HG03378 (cell line): Measurements from ENCODE around the gene PSMA5.
"Not testable (repeated sequence)": the region's sequence is repeated elsewhere in the genome, so short reads cannot be mapped to it uniquely, and the experiment has no call there.

Experiments
- ATAC-seq: cut with Tn5 transposase; IDR thresholded peaks from one replicate; pipeline ENCODE4 v1.9.1; 2021; ENCODE audit warnings: mild to moderate bottlenecking, moderate library complexity; ENCODE audit not compliant: unreplicated experiment

Gene PSMA5

GRCh38 chr1:109433322-109433721 is 7.1 kb upstream of the PSMA5 start:
- no peak for ATAC-seq

- ATAC-seq = no peak
These were observed 6.1 kb upstream of the PSMA5 start for GRCh38 chr1:109432336-109432735.

GRCh38 chr1:109427171-109427467 is 871 bp upstream of the PSMA5 start:
- ATAC-seq = no peak

GRCh38 chr1:109425391-109426280 is 612 bp downstream of the PSMA5 start:
- ATAC-seq = peak; percentile 31

GRCh38 chr1:109423498-109423897 is 2.8 kb downstream of the PSMA5 start:
- ATAC-seq = no peak

GRCh38 chr1:109412551-109412950 is 13.7 kb downstream of the PSMA5 start:
- no peak for ATAC-seq

GRCh38 chr1:109404838-109405237 is 21.4 kb downstream of the PSMA5 start:
- no peak for ATAC-seq

GRCh38 chr1:109402025-109402424 is 24.2 kb downstream of the PSMA5 start:
- no peak for ATAC-seq

- ATAC-seq = no peak
These were observed 26.1 kb downstream of the PSMA5 start for GRCh38 chr1:109400035-109400655.

- no peak for ATAC-seq
These were observed 26.8 kb downstream of the PSMA5 start for GRCh38 chr1:109399326-109399957.

GRCh38 chr1:109398343-109399225 is 27.7 kb downstream of the PSMA5 start:
- no peak for ATAC-seq

- no peak for ATAC-seq
These were observed 28.5 kb downstream of the PSMA5 start, which contains the start of gene SORT1 for GRCh38 chr1:109397581-109398342. Gene SORT1, minus strand, starts transcription at chr1:109397918. Its CDS starts 26 bp downstream, at chr1:109397892.

GRCh38 chr1:109396871-109397580 is 29.2 kb downstream of the PSMA5 start:
- no peak for ATAC-seq

- ATAC-seq = no peak
These were observed 29.8 kb downstream of the PSMA5 start for GRCh38 chr1:109396513-109396839.

GRCh38 chr1:109395602-109396512 is 30.4 kb downstream of the PSMA5 start:
- no peak for ATAC-seq

- not testable (repeated sequence) for ATAC-seq
These were observed 31.0 kb downstream of the PSMA5 start for GRCh38 chr1:109395282-109395599.

GRCh38 chr1:109394591-109395281 is 31.5 kb downstream of the PSMA5 start:
- ATAC-seq = no peak

- no peak for ATAC-seq
These were observed 32.5 kb downstream of the PSMA5 start for GRCh38 chr1:109393617-109394233.
